ENCODE measurements around the gene PPP1R13B.

DNA sequence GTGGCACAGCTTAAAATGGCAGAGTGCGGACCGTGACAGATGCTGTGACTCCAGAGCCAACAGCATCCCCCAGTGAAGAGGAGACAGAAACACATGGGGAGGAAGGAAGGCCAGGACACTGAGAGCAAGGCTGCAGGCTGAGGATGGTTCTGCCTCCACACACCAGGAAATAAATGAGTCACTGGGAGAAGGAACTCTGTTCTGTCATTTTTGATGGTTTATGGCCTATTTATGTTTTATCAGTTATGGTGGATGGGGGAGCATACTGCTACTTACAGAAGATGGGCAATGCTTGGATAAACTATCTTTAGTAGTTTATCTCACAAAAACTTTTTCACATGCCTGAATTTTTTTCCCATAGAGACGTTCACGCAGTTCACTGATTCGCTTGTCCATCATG, 97.9 kb downstream of the PPP1R13B start:
- TF ChIP-seq, protein P1, sequence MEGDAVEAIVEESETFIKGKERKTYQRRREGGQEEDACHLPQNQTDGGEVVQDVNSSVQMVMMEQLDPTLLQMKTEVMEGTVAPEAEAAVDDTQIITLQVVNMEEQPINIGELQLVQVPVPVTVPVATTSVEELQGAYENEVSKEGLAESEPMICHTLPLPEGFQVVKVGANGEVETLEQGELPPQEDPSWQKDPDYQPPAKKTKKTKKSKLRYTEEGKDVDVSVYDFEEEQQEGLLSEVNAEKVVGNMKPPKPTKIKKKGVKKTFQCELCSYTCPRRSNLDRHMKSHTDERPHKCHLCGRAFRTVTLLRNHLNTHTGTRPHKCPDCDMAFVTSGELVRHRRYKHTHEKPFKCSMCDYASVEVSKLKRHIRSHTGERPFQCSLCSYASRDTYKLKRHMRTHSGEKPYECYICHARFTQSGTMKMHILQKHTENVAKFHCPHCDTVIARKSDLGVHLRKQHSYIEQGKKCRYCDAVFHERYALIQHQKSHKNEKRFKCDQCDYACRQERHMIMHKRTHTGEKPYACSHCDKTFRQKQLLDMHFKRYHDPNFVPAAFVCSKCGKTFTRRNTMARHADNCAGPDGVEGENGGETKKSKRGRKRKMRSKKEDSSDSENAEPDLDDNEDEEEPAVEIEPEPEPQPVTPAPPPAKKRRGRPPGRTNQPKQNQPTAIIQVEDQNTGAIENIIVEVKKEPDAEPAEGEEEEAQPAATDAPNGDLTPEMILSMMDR (IDR thresholded peaks at IDR 0.05): no peak
- TF ChIP-seq ESRRA (CRISPR knock-in tag; IDR thresholded peaks at IDR 0.05; ENCODE audit: borderline replicate concordance): no peak
- TF ChIP-seq JUN (CRISPR knock-in tag; IDR thresholded peaks at IDR 0.05): no peak
- TF ChIP-seq RELA (CRISPR knock-in tag; IDR thresholded peaks at IDR 0.05; ENCODE audit: borderline replicate concordance): no peak
- TF ChIP-seq, protein P2, sequence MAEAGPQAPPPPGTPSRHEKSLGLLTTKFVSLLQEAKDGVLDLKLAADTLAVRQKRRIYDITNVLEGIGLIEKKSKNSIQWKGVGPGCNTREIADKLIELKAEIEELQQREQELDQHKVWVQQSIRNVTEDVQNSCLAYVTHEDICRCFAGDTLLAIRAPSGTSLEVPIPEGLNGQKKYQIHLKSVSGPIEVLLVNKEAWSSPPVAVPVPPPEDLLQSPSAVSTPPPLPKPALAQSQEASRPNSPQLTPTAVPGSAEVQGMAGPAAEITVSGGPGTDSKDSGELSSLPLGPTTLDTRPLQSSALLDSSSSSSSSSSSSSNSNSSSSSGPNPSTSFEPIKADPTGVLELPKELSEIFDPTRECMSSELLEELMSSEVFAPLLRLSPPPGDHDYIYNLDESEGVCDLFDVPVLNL (CRISPR knock-in tag; IDR thresholded peaks at IDR 0.05; ENCODE audit: borderline replicate concordance, low read depth): no peak
- TF ChIP-seq, protein P3, sequence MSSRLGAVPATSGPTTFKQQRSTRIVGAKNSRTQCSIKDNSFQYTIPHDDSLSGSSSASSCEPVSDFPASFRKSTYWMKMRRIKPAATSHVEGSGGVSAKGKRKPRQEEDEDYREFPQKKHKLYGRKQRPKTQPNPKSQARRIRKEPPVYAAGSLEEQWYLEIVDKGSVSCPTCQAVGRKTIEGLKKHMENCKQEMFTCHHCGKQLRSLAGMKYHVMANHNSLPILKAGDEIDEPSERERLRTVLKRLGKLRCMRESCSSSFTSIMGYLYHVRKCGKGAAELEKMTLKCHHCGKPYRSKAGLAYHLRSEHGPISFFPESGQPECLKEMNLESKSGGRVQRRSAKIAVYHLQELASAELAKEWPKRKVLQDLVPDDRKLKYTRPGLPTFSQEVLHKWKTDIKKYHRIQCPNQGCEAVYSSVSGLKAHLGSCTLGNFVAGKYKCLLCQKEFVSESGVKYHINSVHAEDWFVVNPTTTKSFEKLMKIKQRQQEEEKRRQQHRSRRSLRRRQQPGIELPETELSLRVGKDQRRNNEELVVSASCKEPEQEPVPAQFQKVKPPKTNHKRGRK (CRISPR knock-in tag; IDR thresholded peaks at IDR 0.05; ENCODE audit: borderline replicate concordance): no peak
- TF ChIP-seq, protein P4, sequence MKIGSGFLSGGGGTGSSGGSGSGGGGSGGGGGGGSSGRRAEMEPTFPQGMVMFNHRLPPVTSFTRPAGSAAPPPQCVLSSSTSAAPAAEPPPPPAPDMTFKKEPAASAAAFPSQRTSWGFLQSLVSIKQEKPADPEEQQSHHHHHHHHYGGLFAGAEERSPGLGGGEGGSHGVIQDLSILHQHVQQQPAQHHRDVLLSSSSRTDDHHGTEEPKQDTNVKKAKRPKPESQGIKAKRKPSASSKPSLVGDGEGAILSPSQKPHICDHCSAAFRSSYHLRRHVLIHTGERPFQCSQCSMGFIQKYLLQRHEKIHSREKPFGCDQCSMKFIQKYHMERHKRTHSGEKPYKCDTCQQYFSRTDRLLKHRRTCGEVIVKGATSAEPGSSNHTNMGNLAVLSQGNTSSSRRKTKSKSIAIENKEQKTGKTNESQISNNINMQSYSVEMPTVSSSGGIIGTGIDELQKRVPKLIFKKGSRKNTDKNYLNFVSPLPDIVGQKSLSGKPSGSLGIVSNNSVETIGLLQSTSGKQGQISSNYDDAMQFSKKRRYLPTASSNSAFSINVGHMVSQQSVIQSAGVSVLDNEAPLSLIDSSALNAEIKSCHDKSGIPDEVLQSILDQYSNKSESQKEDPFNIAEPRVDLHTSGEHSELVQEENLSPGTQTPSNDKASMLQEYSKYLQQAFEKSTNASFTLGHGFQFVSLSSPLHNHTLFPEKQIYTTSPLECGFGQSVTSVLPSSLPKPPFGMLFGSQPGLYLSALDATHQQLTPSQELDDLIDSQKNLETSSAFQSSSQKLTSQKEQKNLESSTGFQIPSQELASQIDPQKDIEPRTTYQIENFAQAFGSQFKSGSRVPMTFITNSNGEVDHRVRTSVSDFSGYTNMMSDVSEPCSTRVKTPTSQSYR (CRISPR knock-in tag; IDR thresholded peaks at IDR 0.05): no peak

Data from WTC11 (cell line).